ENCODE measurements around the gene AAK1. TPM values are rescaled to one million over a fixed set of nuclear protein-coding genes. Genes with fewer than 3 reads are reported as not detected.

The AAK1 gene
- total RNA-seq, 1 experiment from 2014 or later: 40.5 TPM

DNA sequence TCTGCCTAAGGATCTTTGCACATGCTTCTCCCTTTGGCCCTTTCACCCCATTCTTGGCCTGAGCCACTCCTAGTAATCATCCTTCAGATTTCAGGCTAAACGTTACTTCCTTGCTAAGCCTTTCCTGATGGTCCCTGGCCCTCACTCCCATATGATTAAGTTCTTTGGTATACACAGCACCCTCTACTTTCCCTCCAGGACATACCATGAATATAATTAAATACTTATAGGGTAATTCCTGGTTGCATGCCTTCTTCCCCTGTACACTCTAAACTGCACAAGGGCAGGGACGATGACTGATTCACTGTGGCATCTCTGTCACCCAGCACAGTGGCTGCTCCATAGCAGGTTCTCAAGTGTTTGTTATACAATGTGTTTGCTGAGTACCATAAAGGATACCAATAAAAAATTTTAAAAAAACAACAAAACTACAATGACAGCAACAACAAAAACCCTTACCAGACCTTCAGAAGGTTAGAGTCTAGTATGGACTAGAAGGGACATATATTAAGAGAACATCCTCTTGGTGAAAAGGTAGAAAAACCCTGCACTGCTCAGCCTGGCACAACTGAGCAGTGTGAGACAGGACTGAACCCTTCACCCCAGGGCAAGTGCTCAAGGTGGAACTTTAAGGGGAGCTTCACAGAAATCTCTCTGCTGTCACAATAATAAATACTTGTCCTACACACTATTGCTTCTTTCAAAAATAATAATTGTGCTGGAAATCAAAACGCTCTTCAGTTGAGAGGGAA is 76.2 kb downstream of the AAK1 start:
- Histone ChIP-seq H3K27me3 (replicated peaks; ENCODE audit: insufficient read depth, low read depth, low read length, poor library complexity) (no peaks in the 10 kb centered on the region), H3K4me3 (ENCODE audit: low read depth, low read length, poor library complexity, severe bottlenecking) (no peak overlapping the region), H3K36me3 (ENCODE audit: insufficient read depth, low read length, poor library complexity, severe bottlenecking) (no peaks in the 10 kb centered on the region), H3K9me3 (ENCODE audit: low read depth, low read length, poor library complexity, severe bottlenecking) (no peaks in the 10 kb centered on the region), H3K27ac (ENCODE audit: low read depth, low read length, poor library complexity, severe bottlenecking) (no peak overlapping the region), H3K4me1 (ENCODE audit: insufficient read depth, low read length, poor library complexity, severe bottlenecking) (no peaks in the 10 kb centered on the region)
- no TSS peak for BruUV-seq (replicated peaks)
- no peak for TF ChIP-seq EZH2 (IDR thresholded peaks at IDR 0.05; ENCODE audit: borderline replicate concordance, low read depth, low read length, poor library complexity, severe bottlenecking)
- TF ChIP-seq, protein P1, sequence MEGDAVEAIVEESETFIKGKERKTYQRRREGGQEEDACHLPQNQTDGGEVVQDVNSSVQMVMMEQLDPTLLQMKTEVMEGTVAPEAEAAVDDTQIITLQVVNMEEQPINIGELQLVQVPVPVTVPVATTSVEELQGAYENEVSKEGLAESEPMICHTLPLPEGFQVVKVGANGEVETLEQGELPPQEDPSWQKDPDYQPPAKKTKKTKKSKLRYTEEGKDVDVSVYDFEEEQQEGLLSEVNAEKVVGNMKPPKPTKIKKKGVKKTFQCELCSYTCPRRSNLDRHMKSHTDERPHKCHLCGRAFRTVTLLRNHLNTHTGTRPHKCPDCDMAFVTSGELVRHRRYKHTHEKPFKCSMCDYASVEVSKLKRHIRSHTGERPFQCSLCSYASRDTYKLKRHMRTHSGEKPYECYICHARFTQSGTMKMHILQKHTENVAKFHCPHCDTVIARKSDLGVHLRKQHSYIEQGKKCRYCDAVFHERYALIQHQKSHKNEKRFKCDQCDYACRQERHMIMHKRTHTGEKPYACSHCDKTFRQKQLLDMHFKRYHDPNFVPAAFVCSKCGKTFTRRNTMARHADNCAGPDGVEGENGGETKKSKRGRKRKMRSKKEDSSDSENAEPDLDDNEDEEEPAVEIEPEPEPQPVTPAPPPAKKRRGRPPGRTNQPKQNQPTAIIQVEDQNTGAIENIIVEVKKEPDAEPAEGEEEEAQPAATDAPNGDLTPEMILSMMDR (conservative IDR thresholded peaks at IDR 0.05; ENCODE audit: low read depth, low read length): no peak
- CTCF ChIA-PET: no interaction called here
- intact Hi-C loops (cut with micrococcal nuclease; ENCODE audit: unreplicated experiment): no loop called here
- POLR2A ChIA-PET (ENCODE audit: low non-redundant PET): interaction anchor here (0.7 kb wide), 1 partner anchor 117 kb away, joined by 20 read pairs; no protein-coding TSS in a partner anchor
- DNase-seq (ENCODE audit: low spot score): peak; percentile 14

DNA sequence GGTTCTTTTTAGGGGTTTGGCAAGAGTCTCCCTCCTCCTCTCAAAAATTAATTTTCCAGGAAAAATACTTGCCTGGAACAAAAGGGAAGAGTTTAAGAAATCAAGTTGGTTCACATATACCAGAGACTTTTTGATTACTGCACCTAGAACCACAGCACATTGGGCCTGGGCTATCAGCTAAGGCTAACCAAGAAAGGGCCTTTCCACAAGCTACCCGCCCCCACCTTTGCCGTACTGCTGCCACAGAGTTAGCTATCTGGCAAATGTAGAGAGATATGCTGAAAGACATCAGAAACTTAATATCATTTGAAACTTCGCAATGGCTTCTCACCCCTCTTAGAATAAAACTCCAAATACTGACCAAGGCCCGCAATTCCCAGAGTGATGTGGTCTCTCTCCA is 76.9 kb downstream of the AAK1 start:
- Histone ChIP-seq H3K4me1 (ENCODE audit: insufficient read depth, low read length, poor library complexity, severe bottlenecking) (no peaks in the 10 kb centered on the region), H3K27me3 (replicated peaks; ENCODE audit: insufficient read depth, low read depth, low read length, poor library complexity) (no peaks in the 10 kb centered on the region), H3K36me3 (ENCODE audit: insufficient read depth, low read length, poor library complexity, severe bottlenecking) (no peaks in the 10 kb centered on the region), H3K27ac (ENCODE audit: low read depth, low read length, poor library complexity, severe bottlenecking) (no peak overlapping the region), H3K9me3 (ENCODE audit: low read depth, low read length, poor library complexity, severe bottlenecking) (no peaks in the 10 kb centered on the region), H3K4me3 (ENCODE audit: low read depth, low read length, poor library complexity, severe bottlenecking) (no peak overlapping the region)
- no TSS peak for BruUV-seq (replicated peaks)
- ChIA-PET CTCF (interaction anchor here (0.8 kb wide), 1 partner anchor 10 kb away, joined by 3 read pairs; no protein-coding TSS in a partner anchor), POLR2A (ENCODE audit: low non-redundant PET) (no interaction called here)
- no peak for DNase-seq (ENCODE audit: low spot score)
- intact Hi-C loops (cut with micrococcal nuclease; ENCODE audit: unreplicated experiment): no loop called here
- TF ChIP-seq EZH2 (IDR thresholded peaks at IDR 0.05; ENCODE audit: borderline replicate concordance, low read depth, low read length, poor library complexity, severe bottlenecking): no peak
- TF ChIP-seq, protein P1 (conservative IDR thresholded peaks at IDR 0.05; ENCODE audit: low read depth, low read length): no peak

DNA sequence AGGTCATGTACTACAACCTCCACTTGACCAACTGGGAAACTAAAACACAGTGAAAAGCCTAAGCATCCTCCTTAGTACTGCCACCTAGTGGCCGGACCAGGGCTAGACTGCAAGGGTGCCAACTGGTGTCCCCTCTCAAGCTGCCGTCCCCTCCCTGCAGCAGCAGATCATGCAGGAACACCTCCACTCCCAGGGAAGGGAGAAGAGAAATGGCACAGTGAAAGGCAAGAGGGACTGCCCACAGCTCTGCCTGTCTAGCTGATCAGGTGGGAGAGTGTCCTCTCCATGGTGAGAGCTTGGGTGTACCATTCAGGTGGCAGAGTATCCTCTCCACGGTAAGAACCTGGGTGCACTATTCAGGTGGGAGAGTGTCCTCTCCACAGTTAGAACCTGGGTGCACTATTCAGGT is 78.1 kb downstream of the AAK1 start:
- CTCF ChIA-PET: interaction anchor here (0.6 to 0.8 kb wide), 2 partner anchors 68 to 1124 kb away, joined by 3 read pairs; no protein-coding TSS in a partner anchor
- Histone ChIP-seq H3K4me3 (ENCODE audit: low read depth, low read length, poor library complexity, severe bottlenecking) (no peak overlapping the region), H3K9me3 (ENCODE audit: low read depth, low read length, poor library complexity, severe bottlenecking) (no peaks in the 10 kb centered on the region), H3K4me1 (ENCODE audit: insufficient read depth, low read length, poor library complexity, severe bottlenecking) (no peaks in the 10 kb centered on the region), H3K27me3 (replicated peaks; ENCODE audit: insufficient read depth, low read depth, low read length, poor library complexity) (no peaks in the 10 kb centered on the region), H3K27ac (ENCODE audit: low read depth, low read length, poor library complexity, severe bottlenecking) (no peak overlapping the region), H3K36me3 (ENCODE audit: insufficient read depth, low read length, poor library complexity, severe bottlenecking) (no peaks in the 10 kb centered on the region)
- no peak for TF ChIP-seq EZH2 (IDR thresholded peaks at IDR 0.05; ENCODE audit: borderline replicate concordance, low read depth, low read length, poor library complexity, severe bottlenecking)
- TF ChIP-seq, protein P1 (conservative IDR thresholded peaks at IDR 0.05; ENCODE audit: low read depth, low read length): peak; percentile 95
- POLR2A ChIA-PET (ENCODE audit: low non-redundant PET): no interaction called here
- no TSS peak for BruUV-seq (replicated peaks)
- peak; percentile 67 for DNase-seq (ENCODE audit: low spot score)
- intact Hi-C loops (cut with micrococcal nuclease; ENCODE audit: unreplicated experiment): no loop called here

Data from A673 (cell line).